Ascending aorta (tissue), 2 donors: ENCODE data around the gene TMEM17. TPM values are rescaled to one million over a fixed set of nuclear protein-coding genes. Genes with fewer than 3 reads are reported as not detected.
A peak's percentile ranks its signal among the peaks of the same experiment; 100 is the strongest.

ENCODE experiments used
- DNase-seq, 2 donors: peaks; one replicate each; pipeline ENCODE4 v3.0.0-alpha.2; 2019; ENCODE audit warnings: low spot score in 2 of 2
- H3K27ac ChIP-seq, 2 donors: fragments of 200-600 bp; sonication (generic); one replicate each; pipeline ENCODE4 v1.5.1; 2016 to 2017; ENCODE audit warnings: mild to moderate bottlenecking in 1 of 2
- H3K27me3 ChIP-seq: fragments of 200-600 bp; sonication (generic); one replicate; pipeline ENCODE4 v1.5.1; 2017
- H3K36me3 ChIP-seq, 2 donors: fragments of 200-600 bp; sonication (generic); one replicate each; pipeline ENCODE4 v1.5.1; 2016
- H3K4me1 ChIP-seq, 2 donors: fragments of 200-600 bp; sonication (generic); one replicate each; pipeline ENCODE4 v1.5.1; 2016 to 2017; ENCODE audit warnings: mild to moderate bottlenecking in 1 of 2
- H3K4me3 ChIP-seq, 2 donors: fragments of 200-600 bp; sonication (generic); one replicate each; pipeline ENCODE4 v1.5.1; 2016 to 2017; ENCODE audit warnings: mild to moderate bottlenecking in 1 of 2
- H3K9me3 ChIP-seq, 2 donors: fragments of 200-600 bp; sonication (generic); one replicate each; pipeline ENCODE4 v1.5.1; 2016
- intact Hi-C: fragments of 100-400 bp; cut with DNase I; formaldehyde crosslinking; loops from one replicate; pipeline ENCODE4 v1.15.1; 2023
- total RNA-seq: library from RNA; depleted of rRNA; stranded (reverse); fragments of >200 nt; gene quantifications from one replicate; pipeline ENCODE4 v1.1.0, GENCODE V29; 2016
- TF ChIP-seq, protein P1 (sequence below), 3 experiments: fragments of 200-600 bp in 2 of 3; fragments of 450-650 bp in 1 of 3; sonication (generic) in 2 of 3; IDR thresholded peaks; one replicate each; pipeline ENCODE4 v1.5.1; 2016 to 2019; ENCODE audit warnings: antibody characterized with exemption in 3 of 3, mild to moderate bottlenecking in 1 of 3, moderate library complexity in 1 of 3

Gene TMEM17
- total RNA-seq, 1 donor from 2014 or later, result not detected

DNA sequence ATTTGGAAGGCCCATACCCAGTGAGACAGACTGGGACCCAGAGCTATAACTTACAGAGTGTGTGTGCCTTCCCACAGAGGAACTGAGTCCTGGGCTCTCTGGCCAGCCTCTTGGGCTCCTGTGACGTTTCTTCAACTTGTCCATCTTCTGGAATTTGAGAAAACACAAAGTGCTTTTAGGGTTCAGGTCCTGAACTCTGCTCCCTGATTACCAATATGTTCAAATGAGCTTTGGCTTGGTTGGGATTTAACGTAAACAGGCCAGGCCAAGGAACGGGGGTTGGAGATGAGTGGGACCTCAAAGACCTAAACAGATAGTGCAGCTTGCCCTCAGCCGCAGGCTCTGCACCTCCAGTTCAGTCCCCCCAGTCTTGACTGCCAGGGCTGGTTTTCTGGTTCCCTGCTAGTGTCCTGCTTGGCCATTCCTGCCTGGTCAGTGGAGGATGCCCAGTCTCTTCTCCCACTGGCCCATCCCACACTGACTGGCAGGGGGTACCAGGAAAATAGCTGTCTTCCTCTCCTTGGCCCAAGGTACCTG lies 44.9 kb downstream of the TMEM17 start:
- H3K4me3 ChIP-seq, result no peak overlapping the region
- H3K27me3 ChIP-seq, result no peaks in the 10 kb centered on the region
- peak in 1 of 2 donors; percentile 18 for DNase-seq
- no peaks in the 10 kb centered on the region for H3K9me3 ChIP-seq
- peak overlapping the region in 1 of 2 donors; percentile 38 for H3K27ac ChIP-seq
- peaks cover 0 to 2% of the 10 kb centered on the region in 2 donors for H3K4me1 ChIP-seq
- no peaks in the 10 kb centered on the region for H3K36me3 ChIP-seq
- intact Hi-C loops, result no loop called here
- TF ChIP-seq, protein P1, sequence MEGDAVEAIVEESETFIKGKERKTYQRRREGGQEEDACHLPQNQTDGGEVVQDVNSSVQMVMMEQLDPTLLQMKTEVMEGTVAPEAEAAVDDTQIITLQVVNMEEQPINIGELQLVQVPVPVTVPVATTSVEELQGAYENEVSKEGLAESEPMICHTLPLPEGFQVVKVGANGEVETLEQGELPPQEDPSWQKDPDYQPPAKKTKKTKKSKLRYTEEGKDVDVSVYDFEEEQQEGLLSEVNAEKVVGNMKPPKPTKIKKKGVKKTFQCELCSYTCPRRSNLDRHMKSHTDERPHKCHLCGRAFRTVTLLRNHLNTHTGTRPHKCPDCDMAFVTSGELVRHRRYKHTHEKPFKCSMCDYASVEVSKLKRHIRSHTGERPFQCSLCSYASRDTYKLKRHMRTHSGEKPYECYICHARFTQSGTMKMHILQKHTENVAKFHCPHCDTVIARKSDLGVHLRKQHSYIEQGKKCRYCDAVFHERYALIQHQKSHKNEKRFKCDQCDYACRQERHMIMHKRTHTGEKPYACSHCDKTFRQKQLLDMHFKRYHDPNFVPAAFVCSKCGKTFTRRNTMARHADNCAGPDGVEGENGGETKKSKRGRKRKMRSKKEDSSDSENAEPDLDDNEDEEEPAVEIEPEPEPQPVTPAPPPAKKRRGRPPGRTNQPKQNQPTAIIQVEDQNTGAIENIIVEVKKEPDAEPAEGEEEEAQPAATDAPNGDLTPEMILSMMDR (IDR thresholded peaks at IDR 0.05), result no peak

DNA sequence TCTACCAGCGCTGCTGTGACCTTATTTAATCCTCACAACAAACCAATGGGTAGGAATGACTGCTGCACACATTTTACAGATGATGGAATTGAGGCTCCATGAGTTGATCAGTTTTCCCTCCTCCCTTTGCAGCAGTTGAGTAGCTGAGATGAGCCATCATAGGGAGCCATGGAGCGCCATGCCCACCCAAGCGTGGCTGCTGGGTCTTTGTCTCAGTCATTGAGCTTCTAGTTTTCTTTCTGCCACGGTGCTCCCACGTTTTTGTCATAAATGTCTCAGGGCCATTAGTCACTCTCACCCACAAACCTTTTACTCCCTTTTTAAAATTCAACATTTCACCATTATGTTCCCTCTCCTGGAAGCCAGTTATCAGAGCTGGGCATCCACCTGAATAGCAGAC lies 45.8 kb downstream of the TMEM17 start:
- no peaks in the 10 kb centered on the region for H3K9me3 ChIP-seq
- TF ChIP-seq, protein P1 (IDR thresholded peaks at IDR 0.05), result no peak
- no peak overlapping the region for H3K4me3 ChIP-seq
- H3K36me3 ChIP-seq, result no peaks in the 10 kb centered on the region
- DNase-seq, result peak in 1 of 2 donors; percentile 19
- intact Hi-C loops, result no loop called here
- H3K4me1 ChIP-seq, result peaks cover 0 to 2% of the 10 kb centered on the region in 2 donors
- no peak overlapping the region for H3K27ac ChIP-seq
- no peaks in the 10 kb centered on the region for H3K27me3 ChIP-seq

DNA sequence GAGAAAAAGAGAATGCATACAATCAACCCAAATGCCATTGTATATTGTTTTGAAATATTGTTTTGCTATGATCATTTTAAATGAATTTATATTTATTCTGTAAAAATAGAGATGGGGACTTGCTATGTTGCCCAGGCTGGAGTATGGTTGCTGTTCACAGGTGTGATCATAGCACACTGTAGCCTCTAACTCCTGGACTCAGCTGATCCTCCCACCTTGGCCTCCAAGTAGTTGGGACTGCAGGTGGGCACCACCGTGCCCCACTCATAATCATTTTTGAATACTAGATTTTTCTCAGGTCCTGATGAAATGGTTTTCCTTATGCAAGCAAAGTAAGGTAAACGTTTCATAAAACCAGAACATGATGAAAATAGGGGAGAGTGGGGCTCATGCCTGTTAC lies 46.3 kb downstream of the TMEM17 start:
- TF ChIP-seq, protein P1 (IDR thresholded peaks at IDR 0.05), result no peak
- intact Hi-C loops, result loop anchor here (5.0 kb wide), 1 partner anchor 48 kb away; the partner anchor contains the start of gene TMEM17
- Histone ChIP-seq H3K4me1 (peaks cover 0 to 2% of the 10 kb centered on the region in 2 donors), H3K4me3 (no peak overlapping the region), H3K27me3 (no peaks in the 10 kb centered on the region), H3K9me3 (no peaks in the 10 kb centered on the region), H3K27ac (no peak overlapping the region), H3K36me3 (no peaks in the 10 kb centered on the region)
- DNase-seq, result no peak

DNA sequence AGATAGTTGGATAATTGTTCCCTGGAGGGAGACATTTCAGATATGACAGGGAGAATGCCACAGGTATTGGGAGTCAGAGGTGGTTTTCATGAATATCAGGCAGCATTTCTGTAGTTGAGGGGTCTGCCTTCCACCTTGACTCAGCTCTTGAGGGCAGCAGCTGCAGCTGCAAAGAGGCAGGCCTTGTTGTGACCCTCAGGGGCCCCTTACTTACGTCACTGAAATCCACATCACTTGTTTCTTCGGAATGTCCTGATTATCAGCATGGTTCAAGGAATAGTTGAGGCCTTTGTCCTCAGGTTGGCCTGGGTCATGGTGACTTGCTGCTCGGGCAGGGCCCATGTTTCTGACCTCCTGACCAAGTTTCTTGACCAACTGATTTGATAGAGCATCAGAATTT lies 46.9 kb downstream of the TMEM17 start:
- TF ChIP-seq, protein P1 (IDR thresholded peaks at IDR 0.05), result no peak
- Histone ChIP-seq H3K36me3 (no peaks in the 10 kb centered on the region), H3K9me3 (no peaks in the 10 kb centered on the region), H3K4me3 (no peak overlapping the region), H3K27me3 (no peaks in the 10 kb centered on the region), H3K4me1 (peaks cover 0 to 2% of the 10 kb centered on the region in 2 donors), H3K27ac (no peak overlapping the region)
- intact Hi-C loops, result loop anchor here (5.0 kb wide), 1 partner anchor 48 kb away; the partner anchor contains the start of gene TMEM17
- peak in 1 of 2 donors; percentile 27 for DNase-seq

DNA sequence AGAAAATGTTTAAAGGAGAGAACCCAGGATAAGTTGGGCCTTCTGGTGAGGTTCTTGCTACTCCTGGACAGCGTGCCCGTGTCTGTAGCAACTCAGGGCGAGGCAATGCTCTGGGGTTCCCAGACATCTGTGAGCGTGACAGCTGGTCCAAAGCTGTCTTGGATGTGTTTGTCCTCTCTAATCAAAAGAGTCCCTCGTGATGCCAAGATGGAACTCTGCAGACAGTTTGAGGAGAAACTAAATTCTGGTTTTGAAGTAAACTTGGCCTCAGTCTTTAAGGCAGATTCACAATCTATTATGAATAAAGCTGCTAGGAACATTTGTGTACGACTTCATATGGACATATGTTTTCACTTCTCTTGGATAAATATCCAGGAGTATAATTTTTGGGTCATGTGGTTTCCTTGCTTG lies 47.3 kb downstream of the TMEM17 start:
- Histone ChIP-seq H3K27me3 (no peaks in the 10 kb centered on the region), H3K9me3 (no peaks in the 10 kb centered on the region), H3K36me3 (no peaks in the 10 kb centered on the region), H3K4me3 (no peak overlapping the region), H3K27ac (no peak overlapping the region), H3K4me1 (peaks cover 0 to 2% of the 10 kb centered on the region in 2 donors)
- TF ChIP-seq, protein P1 (IDR thresholded peaks at IDR 0.05), result no peak
- intact Hi-C loops, result loop anchor here (5.0 kb wide), 1 partner anchor 49 kb away; the partner anchor contains the start of gene TMEM17
- no peak for DNase-seq
